Epidermal melanocyte (primary cell): ENCODE data around the gene SPAG17.

Experiments
- DNase-seq: peaks from one replicate; pipeline ENCODE4 v3.0.0; 2011; ENCODE audit warnings: low spot score; ENCODE audit not compliant: insufficient read length

SPAG17 gene

DNA sequence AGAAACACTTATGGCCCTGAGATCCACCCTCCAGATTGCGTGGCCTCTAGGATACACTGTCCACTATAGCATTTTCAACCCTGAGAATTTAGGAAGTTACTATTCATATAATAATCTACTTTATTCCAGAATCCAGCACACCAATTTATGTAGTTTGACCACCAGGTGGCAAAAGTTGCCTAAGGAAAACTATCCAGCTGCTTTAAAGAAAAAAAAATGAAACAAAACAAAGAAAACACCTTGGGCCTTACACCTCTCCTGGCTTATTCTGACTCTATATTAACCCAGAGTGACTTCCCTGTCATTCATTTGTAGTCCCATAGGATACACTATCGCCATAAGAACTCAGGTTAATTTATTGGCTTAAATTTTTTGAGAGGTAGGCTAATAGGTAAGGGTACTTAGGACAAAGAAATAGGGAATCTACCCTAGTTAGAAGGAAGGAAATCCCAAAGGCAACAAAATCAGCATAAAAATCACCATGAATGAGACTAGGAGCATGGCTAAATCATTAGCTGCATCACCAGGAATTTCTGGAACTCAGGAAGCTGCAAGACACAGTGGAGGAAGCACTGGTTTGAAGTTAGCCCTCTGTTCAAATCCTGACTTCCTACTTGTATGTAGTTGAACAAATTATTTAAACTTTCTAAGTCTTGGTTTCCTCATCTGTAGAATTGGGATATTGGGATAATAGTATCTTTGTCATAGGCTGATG lies 107.5 kb downstream of the SPAG17 start:
- DNase-seq: no peak

DNA sequence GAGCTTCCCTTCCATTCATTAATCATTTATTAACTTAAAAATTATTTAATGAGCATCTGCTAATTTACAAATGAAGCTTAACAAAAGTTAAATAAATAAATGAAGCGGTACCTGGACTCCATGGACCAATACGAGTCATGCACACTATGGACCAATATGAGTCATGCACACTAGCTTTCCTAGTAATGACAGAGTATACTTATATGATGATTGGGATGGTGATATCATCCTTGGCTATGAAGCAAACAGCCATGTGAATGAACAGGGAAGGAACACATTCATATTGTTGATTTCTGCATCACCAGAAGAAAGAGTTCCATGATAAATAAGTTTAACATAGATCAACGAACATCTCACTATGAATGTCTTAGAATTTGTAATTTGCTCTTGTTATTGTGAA lies 109.9 kb downstream of the SPAG17 start:
- DNase-seq: no peak

DNA sequence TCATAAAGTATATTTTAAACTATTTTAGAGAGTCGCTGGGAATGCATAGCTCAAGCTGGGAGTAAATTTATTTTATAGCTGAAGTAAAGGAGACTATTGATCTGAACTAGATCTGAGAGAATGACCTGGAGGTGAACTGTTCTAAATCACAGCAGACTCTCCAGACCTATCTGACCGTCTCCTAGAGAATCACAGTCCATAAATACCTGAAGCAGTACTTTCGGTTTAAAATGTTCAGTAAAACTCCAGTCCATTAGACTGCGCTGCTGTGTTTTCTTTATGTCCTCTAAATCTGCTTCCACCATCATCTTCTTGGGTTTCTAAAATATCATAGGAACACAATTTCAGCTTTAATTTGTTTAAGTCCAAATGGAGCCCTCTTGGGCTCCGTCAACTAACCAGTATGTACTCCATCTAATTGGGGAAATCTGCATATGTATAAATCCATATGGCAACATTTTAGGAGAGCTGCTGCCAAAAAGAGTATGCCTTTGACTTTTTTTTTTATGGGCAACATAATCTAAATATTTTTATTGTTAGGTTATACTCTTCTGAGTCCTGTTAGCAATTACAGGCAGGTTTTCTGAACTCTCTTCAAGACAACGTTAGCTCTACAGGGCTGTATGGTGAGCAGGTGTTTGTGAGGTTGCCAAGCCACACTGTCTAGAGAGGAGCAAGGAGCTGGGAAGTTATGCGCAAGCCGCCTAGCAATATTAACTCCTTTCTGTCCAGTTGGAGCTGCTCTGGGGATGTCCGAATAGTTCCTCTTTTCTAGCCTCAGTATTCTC lies 111.2 kb downstream of the SPAG17 start:
- no peak for DNase-seq

DNA sequence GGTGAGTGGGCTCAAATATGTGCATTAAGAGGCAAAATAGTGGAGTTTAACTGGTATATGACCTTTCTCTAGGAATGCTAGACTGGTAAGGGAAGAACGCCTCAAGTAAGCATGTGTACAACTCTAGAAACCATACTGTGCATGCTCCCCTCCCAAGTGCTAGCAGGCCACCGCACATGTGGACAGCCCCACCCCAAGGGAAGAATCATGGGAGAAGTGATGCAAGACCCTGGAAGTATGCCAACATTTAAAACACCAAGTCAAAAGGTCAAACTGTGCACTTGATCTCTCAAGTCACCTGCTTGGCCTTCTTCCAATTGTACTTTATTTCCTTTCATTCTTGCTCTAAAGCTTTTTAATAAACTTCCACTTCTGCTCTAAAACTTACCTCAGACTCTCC lies 135.0 kb downstream of the SPAG17 start:
- no peak for DNase-seq

DNA sequence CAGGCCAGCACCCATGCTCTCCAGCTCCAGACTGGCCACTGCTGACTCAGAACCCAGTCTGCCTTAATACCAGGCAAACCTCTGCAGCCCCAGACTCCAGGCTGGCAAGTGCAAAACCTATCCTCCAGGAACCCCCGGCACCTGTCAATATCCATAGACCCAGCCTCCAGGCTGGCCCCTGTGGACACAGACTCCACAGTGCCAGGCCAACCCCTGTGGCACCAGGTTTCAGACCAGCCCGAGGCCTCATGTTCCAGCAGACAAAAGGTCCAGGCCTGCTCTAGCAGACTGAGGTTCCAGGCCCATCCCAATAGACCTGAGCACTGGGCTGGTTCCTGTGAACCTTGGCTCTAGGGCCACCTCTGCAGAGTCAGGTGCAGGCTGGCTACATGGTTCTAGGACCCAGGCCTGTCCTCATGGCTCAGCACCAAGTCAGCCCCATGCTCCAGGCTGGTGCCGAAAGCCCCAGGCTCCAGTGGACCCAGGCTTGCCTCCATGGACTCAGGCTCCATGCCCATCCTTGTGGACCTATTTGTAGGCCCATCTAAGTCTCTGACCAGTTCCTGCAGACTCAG lies 137.3 kb downstream of the SPAG17 start:
- no peak for DNase-seq

DNA sequence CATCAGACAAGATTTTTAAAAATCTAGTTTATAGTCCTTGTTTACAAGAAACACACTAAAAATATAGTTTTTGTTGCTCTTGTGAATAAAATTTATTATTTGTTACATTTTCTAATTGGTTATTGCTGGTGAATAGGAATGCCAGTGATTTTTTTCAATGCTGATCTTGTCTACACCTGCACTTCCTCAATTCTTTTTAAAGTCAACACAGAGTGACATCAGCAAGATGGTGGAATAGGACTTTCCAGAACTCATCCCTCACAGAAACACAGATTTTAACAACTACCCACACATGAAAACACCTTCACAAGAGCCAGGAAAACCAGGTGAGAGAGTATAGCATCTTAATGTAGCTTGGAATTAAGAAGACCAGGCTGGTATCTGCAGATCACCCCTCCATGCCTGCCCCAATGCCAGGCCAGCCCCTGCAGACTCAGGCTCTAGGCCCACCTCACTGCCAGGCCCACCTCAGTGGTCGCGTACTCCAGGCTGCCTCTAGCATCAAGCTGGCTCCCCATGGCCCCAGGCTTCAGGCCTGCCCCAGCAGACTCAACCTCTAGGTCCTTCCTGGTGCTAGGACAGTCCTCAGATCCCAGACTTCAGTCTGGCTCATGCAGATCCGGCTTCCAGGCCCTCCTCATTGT lies 137.9 kb downstream of the SPAG17 start:
- no peak for DNase-seq

DNA sequence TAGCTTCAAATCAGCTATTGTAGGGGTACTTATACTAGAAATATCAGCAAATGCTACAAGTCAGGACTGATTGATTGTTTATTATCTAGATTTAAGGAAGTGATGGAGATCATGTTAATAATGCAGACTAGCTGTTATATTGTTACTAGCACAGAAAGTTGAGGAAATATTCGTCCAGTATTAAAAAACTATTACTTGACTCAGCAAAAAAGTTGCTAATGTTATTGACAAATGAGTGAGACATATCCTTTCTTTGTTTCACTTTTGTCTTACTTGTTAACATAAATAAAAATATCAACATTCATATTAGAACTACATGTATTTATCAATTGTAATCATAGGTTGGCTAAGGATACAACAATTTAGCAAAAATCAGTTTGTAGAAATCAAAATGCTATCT lies 141.4 kb downstream of the SPAG17 start:
- no peak for DNase-seq

DNA sequence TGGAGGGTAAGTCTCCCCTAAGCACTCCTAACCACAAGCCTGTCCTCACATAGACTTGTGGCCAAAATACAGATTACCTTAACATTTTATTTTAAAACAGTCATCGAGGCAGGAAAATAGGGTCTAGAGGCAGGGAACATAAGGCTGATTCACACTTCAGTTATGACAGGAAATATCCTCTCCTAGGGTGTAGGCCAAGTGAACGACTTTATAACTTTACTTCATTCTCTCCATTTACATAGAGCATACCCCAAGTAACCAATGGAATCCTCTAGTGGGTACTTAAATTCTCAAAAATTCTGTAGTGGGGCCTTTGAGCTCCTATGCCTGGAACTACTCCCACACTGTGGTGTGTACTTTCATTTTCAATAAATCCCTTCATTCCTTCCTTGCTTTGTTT lies 142.5 kb downstream of the SPAG17 start:
- no peak for DNase-seq

DNA sequence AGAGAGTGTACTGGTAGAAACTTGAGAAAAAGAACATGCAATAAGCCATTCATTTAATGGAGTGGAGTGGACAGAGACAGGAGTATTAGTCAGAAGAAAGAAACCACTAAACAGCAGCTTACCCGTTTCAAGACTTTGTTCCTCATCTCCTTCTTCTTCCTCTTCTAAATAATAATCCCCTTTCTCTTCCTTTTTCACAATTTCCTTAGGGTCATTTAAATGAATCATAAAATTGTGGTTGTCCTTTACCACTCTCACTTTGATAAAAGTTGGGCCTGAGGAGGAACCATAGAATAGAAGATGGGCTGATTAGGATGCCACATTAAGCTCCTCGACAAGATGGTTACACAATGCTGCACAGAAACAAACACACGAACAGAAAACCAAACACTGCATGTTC lies 145.9 kb downstream of the SPAG17 start:
- no peak for DNase-seq

DNA sequence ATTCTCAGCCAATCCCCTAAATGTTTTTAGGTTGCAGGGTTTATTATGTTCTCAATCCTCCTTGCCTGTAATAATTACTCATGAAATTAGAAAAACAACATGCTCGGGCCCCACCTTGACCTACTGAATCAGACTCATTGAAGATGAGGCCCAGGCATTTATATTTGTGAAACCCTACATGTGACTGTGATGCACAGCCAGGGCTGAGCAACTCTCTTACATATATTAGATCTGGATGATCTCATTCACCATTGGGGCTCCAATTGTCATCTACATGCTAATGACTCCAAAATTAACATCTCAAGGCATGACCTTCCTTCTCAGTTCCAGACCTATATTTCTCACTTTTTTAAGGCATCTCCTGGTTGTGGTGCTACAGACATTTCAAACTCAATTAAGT lies 152.1 kb downstream of the SPAG17 start:
- no peak for DNase-seq

DNA sequence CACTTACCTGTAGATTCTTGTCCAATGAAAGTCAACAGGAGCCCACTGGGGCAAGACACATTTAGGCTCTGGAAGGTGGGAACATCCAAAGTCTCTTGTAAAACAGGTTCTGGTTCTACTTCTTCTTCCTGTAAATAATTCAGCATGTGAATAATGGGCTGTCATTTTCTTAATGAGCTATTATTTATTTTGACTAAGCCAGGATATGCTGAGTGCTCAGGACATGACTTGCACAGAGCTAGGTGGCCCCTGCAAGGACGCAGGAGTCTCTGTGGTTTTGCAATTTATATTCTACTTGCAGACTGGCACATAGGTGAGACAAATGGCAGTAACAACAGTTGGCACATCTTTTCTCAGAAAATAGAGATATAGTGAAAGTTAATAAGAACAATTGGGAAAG lies 156.8 kb downstream of the SPAG17 start:
- DNase-seq: no peak

DNA sequence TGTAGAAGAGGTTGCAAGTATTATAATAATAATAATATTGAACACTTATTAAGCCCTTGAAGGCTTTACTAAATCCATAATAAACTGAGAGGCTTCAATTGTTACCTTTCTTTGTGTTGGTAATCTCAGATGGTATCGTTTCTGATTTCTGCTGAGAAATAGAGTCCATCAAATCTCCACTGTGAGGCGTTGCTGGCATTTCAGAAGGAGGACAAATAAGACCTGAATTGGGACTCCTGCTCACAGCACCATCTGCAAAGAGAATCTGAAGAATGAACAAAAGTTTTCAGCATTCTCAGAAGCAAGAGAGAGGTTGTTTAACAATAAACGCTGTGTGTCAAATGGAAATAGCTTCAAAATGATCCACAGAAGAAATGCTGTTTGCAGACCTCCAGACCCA lies 161.8 kb downstream of the SPAG17 start:
- no peak for DNase-seq

DNA sequence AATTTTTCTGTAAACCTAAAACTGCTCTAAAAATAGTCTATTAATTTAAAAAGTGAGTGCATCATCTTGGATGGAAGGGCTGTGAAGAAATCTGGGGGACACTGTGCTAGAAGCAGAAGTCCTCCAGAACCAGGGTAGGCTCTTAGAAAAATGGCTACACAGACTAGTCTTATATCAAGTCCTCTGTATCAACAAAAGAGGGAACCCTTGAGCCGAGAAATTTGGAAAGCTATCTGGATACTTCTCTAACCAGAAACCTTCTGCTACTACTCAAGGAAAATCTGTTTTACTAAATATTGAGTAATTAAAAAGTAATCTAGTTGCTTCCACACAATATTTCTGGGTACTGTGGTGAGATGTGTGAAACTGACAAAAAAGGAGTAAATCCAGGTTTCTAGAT lies 163.4 kb downstream of the SPAG17 start:
- no peak for DNase-seq

DNA sequence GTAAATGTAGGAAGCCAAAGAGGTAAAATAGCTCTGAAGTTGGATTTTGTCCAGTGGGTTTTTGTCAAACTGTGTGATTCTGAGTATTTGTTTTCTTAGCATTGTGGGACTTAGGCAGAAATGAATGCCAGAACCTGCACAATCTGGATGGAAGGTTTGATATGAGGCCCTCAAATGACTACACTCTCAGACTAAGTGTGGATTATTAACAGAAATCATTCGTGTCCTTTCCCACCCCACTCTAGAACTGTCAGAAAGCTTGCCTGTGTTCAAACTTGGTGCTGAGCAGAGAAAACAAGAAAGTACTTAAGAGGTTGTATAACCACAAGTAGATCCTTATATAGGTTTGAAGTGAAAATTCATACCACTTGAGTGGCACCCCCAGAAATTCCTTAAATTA lies 167.0 kb downstream of the SPAG17 start:
- no peak for DNase-seq

DNA sequence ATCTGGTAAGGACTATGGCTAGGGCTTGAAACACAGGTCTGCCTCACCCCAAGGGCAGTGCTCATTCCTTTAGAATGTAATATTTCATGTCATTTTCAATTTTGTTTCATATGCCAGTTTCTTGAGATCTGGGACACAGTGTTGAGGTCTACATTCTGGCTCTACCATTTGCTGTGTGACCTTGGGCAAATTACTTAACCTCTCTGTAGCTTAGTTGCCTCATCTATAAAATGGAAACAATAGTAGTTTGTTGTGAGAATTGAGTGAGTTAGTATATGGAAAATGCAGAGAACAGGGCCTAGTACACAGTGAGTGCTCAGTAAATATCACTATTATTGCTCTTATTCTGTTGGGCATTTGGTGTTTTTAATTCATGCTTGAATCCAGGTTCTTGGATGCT lies 171.1 kb downstream of the SPAG17 start:
- DNase-seq: no peak

DNA sequence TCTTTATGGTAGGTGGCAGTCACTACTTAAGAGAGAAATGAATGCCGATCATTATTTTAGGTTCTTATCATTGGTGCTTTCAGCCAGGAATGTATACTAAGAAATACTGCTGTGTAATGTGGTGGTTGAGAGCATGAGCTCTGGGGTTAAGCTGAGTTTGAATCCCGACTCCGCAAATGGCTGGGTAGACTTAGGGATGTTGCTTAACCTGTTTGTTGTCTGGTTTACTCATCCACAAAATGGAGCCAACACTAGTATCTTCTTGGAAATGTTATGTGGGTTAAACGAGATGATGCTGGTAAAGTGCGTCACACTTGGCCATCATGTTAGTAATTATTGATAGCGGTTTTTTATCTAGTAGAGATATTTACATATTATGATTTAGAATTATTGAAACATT lies 171.7 kb downstream of the SPAG17 start:
- DNase-seq: no peak

DNA sequence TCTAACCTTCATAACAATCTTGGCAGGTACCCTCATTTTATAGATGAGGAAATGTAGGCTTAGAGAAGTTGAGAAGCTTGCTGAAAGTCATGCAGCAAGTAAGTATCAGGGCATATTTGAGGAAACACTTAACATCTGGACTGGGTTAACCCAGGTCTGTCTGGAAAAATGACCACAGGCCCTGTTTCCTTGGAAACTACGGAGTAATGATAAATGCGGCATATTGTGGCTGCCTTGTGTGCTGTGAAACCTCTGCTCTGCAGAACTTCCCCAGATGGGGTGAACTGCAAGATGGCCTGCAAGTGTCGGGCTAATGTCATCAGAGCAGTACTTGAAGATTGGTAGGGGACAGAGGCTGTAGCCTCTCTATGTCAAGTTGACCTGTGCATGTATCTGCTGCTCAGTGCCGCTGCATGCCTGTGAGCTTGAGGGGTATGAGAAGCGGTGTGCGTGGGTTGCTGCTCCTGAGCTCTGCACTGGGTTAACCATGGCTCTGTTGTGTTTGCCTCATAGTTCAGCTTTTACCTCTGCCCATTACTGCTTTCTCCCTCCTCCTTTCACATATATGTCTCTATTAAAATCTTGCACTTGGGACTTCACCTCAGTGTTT lies 172.4 kb downstream of the SPAG17 start:
- peak; percentile 32 for DNase-seq

DNA sequence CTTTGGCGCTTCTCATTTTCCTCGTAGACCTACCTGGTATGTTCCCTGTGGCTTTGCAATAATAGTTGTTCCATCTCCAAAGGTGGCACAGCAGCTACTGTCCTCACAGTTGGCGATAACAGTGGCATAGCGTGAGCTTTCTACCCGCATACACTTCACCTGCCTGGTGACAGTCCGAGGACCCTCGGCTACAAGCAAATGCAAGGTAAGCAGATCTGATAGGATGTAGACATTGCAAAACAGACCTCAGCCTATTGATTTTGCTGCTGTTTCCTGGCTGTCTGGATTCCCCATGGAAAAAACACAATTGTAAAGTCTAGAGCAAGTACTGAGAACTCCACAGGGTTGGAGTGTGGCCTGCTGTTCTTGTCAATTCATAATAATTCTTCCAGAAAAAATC lies 177.0 kb downstream of the SPAG17 start:
- no peak for DNase-seq

DNA sequence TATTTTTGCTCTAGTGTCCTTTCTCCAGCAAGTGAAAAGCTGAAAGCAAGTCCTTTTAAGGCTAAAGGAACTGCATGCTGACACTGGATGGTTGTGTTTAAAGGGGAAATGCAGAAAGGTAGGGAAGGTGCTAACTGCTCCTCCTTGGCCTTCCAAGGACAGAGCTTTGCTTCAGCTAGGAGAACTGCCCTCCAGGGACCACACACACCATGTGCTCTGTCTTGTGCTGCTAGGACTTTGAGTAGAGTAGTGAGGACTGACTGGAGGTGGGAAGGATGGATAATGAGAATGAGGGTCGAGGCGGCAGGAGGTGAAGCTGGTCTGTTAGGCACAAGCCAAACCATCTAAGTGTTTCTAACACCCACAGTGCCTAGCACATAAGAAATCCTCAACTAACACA lies 177.6 kb downstream of the SPAG17 start:
- DNase-seq: no peak

DNA sequence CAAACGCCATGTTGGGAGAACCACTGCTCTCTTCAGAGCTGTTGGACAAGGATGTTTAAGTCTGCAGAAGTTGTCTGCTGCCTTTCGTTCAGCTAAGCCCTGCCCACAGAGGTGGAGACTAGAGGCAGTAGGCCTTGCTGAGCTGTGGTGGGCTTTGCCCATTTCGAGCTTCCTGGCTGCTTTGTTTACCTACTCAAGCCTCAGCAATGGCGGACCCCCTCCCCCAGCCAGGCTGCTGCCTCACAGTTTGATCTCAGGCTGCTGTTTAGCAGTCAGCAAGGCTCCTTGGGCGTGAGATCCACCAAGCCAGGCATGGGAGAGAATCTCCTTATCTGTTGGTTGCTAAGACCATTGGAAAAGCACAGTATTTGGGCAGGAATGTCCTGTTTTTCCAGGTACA lies 180.7 kb downstream of the SPAG17 start:
- DNase-seq: no peak

DNA sequence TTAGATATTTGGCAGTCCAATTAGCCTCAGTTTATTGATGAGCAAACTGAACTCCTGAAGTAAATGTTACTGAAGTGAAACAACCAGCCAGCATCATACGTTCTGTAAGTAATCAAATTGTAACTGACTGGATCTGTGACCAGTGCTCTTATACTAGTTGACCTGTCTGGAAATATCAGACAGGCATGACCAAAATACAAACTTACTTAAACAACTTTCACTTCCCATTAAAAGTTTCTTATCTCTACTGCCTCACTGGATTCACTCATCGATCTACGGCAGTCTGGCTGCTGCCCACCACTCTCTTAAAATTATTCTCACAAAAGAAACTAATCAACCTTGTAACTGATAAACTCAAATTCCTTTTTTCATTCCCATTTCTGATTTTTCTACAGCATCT lies 199.1 kb downstream of the SPAG17 start:
- DNase-seq: no peak

DNA sequence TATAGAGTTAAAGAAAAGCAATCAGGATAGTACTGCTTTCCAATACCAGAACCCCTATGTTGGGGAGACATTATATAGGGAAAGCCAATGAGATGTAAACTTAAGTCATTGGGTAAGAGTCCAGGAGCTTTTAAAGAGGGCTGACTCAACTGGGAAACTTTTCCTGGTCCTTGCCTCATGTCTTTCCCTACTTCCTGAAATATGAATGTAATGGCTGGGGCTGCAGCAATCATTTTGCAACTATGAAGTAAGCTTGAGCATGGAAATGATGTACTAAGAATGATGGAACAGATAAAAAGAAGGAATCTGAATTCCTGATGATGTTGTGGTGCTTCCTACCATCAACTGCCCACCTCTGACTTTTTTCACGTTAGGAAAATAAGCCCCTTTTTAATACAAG lies 199.8 kb downstream of the SPAG17 start:
- no peak for DNase-seq
